Right lobe of liver (tissue), 4 donors: Measurements from ENCODE around the gene ADAMTS7.

Source experiments
- CTCF ChIP-seq, 4 donors: fragments of 200-600 bp in 3 of 4; fragments of 450-650 bp in 1 of 4; IDR thresholded peaks; one replicate each; pipeline versions ENCODE4 v1.5.1 to v1.8.0; 2016 to 2022; ENCODE audit warnings: antibody characterized with exemption in 4 of 4, mild to moderate bottlenecking in 2 of 4
- POLR2A ChIP-seq: fragments of 450-650 bp; IDR thresholded peaks from one replicate; pipeline ENCODE4 v1.6.1; 2017; ENCODE audit warnings: antibody characterized with exemption, mild to moderate bottlenecking
- donor health status: DM: no; HTN: no; CAD: no.
- donor health status: DM: no; HTN: no; CAD: no.
- donor health status: DM: no; HTN: yes; CAD: no.

GRCh38 chr15:78763796-78764241 lies 47.4 kb downstream of the ADAMTS7 start:
- TF ChIP-seq CTCF (IDR thresholded peaks at IDR 0.05) (no peak), POLR2A (no peak)
